ENCODE measurements around the gene RAB11B.
"Not testable (repeated sequence)": the region's sequence is repeated elsewhere in the genome, so short reads cannot be mapped to it uniquely, and the experiment has no call there.

DNA sequence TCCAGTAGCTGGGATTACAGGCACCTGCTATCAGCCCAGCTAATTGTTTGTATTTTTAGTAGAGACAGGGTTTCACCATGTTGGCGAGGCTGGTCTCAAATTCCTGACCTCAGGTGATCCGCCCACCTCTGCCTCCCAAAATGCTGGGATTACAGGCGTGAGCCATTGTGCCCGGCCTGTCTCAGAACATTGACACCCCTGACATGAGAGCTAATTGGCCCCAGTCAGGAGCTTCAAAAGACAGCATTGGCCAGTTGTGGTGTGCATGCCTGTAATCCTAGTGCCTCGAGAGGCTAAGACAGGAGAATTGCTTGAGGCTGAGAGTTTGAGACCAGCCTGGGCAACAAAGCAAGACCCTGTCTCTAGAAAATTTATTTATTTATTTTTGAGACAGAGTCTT, 37.3 kb upstream of the RAB11B start:
- TF ChIP-seq, protein P1, sequence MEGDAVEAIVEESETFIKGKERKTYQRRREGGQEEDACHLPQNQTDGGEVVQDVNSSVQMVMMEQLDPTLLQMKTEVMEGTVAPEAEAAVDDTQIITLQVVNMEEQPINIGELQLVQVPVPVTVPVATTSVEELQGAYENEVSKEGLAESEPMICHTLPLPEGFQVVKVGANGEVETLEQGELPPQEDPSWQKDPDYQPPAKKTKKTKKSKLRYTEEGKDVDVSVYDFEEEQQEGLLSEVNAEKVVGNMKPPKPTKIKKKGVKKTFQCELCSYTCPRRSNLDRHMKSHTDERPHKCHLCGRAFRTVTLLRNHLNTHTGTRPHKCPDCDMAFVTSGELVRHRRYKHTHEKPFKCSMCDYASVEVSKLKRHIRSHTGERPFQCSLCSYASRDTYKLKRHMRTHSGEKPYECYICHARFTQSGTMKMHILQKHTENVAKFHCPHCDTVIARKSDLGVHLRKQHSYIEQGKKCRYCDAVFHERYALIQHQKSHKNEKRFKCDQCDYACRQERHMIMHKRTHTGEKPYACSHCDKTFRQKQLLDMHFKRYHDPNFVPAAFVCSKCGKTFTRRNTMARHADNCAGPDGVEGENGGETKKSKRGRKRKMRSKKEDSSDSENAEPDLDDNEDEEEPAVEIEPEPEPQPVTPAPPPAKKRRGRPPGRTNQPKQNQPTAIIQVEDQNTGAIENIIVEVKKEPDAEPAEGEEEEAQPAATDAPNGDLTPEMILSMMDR (conservative IDR thresholded peaks at IDR 0.05; ENCODE audit: low read depth, low read length) = not testable (repeated sequence)
- not testable (repeated sequence) for TF ChIP-seq EZH2phosphoT487 (IDR thresholded peaks at IDR 0.05; ENCODE audit: borderline replicate concordance, low read length)

Measured in PC-3 (cell line).